ENCODE measurements around the gene NOVA2. TPM values are rescaled to one million over a fixed set of nuclear protein-coding genes. Genes with fewer than 3 reads are reported as not detected.

The NOVA2 gene
- total and polyA plus RNA-seq, 9 of the 15 experiments (the other 6 are each of a cell fraction or from before 2014, with no cell fraction given), result not detected

GRCh38 chr19:45886427-45887199 is 87.1 kb downstream of the NOVA2 start (continued):
- TF ChIP-seq RBM15 (IDR thresholded peaks at IDR 0.05; ENCODE audit: insufficient read depth, low read length) (no peak), ZNF609 (CRISPR knock-in tag; IDR thresholded peaks at IDR 0.05; ENCODE audit: borderline replicate concordance) (no peak), NELFE (IDR thresholded peaks at IDR 0.05; ENCODE audit: insufficient read depth, insufficient read length) (no peak), RHOXF2B (CRISPR knock-in tag; conservative IDR thresholded peaks at IDR 0.05) (no peak), MXI1 (IDR thresholded peaks at IDR 0.05; ENCODE audit: low read depth, low read length) (no peak), BACH1 (tag; IDR thresholded peaks at IDR 0.05) (no peak), CHD4 (IDR thresholded peaks at IDR 0.05; ENCODE audit: insufficient read depth, insufficient replicate concordance, low read depth, low read length, poor library complexity, severe bottlenecking) (no peak), ZNF592 (IDR thresholded peaks at IDR 0.05) (peak; percentile 73), JUN (IDR thresholded peaks at IDR 0.05; ENCODE audit: borderline replicate concordance, low read depth, low read length) (peak; percentile 11; the same call in 1 of the 2 replicates), JUN (CRISPR knock-in tag; IDR thresholded peaks at IDR 0.05; ENCODE audit: borderline replicate concordance) (no peak), ZNF41 (CRISPR knock-in tag; conservative IDR thresholded peaks at IDR 0.05) (no peak), ZNF511 (CRISPR knock-in tag; IDR thresholded peaks at IDR 0.05) (no peak), SPI1 (IDR thresholded peaks at IDR 0.05; ENCODE audit: borderline replicate concordance, low read depth, low read length) (peak; percentile 85), TRIM25 (IDR thresholded peaks at IDR 0.05; ENCODE audit: borderline replicate concordance) (no peak)
